ENCODE data around the gene TSSK6.
"Not testable (repeated sequence)": the region's sequence is repeated elsewhere in the genome, so short reads cannot be mapped to it uniquely, and the experiment has no call there.

TSSK6 gene

GRCh38 chr19:19488875-19489690, 26.3 kb downstream of the TSSK6 start:
- DNase-seq (ENCODE audit: insufficient read length, low spot score), result peak; percentile 74
- peak; percentile 96 for FAIRE-seq

- DNase-seq (ENCODE audit: insufficient read length, low spot score) (no peak), FAIRE-seq (no peak)
These were observed 27.1 kb downstream of the TSSK6 start for GRCh38 chr19:19487950-19488874.

DNA sequence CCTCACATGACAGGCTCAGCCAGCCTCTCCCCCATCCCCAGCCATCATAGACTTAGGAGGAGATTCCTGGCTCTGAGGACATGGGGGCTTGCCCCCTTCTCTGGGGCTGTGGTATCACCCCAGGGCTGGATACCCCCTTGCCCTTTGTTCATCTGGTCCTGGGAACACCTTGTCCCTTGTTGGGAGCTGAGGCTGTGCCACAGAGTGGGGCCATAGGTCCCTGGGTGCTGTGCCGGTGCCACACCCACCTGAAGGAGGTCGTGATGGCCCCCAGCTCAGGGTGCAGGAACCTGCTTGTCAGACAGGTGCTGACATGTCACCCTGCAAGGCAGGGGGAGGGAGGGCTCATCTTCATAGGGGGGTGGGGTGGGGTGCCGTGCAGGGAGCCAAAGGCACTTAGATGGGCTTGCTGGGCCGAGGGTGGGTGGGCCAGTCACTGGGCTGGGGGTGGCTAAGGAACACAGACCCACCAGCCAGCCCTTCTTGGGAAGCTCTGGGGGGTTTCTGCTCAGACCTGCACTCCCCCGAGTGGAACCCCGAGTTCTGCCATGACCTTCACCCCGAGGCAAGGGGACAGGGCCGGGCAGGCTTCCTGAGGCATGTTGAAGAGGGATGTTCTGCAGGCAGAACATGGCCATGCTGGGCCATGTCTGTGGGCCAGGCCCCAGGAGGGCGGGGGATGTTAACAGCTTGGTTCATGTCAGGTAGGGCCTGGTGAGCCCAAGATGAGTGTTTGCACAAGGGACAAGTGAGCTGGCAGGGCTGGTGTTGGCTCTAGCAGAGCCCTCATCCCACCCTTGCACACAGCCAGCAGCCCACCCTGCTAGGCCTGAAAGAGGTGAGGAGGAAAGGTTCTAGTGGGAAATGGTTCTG, 28.0 kb downstream of the TSSK6 start:
- FAIRE-seq (no peak), DNase-seq (ENCODE audit: insufficient read length, low spot score) (no peak)

GRCh38 chr19:19486343-19487076, 28.8 kb downstream of the TSSK6 start:
- DNase-seq (ENCODE audit: insufficient read length, low spot score), result no peak
- no peak for FAIRE-seq

DNA sequence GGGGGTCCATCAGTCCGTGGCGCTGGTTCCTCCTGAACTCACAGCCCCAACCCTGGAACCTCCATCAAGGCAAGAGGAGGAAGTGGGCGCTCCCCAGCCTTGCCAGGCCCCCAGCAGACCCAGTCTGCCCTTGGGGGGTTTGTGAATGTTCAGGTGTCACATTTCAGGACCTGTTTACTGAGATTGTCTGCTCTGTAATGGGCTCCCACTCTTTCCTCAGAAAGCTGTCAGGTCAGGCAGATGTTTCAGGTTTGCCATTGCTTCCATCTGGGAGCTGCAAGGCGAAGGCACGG, 29.4 kb downstream of the TSSK6 start:
- FAIRE-seq (no peak), DNase-seq (ENCODE audit: insufficient read length, low spot score) (no peak)

DNA sequence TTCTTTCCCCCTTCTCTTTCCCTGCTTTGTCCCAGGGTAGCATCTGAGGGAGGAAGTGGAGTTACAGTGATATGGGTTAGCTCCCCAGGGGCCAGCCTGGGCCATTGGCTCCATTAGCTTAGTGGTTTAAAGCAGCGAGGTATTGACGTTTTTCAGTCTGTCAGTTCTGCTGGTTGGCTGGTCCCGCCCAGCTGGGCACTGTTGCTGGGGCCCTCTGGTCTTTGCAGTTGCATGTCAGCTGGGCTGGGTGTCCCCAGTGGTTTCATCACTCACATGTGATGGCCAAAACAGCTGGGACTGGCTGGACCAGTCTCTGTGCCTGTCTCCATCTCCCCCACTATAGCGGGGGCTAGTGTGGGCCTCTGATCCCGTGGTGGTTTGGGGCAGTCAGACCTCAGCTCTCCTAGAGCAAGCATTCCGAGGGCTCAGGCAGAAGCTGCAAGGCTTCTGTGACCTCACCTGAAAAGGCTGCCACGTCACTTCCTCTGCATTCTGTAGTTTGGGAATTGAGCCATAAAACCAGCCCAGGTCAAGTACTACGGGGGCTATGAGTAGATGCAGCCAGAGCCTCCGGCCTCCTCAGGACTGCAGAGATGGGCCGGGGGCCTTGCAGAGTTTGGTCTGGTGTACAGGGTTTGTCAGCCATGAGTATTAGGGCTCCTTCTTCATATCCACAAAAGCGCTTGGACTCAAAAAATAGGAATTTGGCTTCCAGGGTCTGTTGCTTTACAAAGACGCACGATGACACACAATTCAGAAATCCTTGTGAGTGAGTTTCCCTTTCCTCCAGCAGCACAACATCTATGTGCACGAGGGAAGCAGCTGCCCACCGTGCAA, 30.0 kb downstream of the TSSK6 start:
- FAIRE-seq, result no peak
- no peak for DNase-seq (ENCODE audit: insufficient read length, low spot score)

GRCh38 chr19:19482809-19483596, 32.3 kb downstream of the TSSK6 start:
- DNase-seq (ENCODE audit: insufficient read length, low spot score), result no peak
- no peak for FAIRE-seq

- FAIRE-seq, result peak; percentile 87
- no peak for DNase-seq (ENCODE audit: insufficient read length, low spot score)
These were observed 34.7 kb downstream of the TSSK6 start for GRCh38 chr19:19480688-19481087.

DNA sequence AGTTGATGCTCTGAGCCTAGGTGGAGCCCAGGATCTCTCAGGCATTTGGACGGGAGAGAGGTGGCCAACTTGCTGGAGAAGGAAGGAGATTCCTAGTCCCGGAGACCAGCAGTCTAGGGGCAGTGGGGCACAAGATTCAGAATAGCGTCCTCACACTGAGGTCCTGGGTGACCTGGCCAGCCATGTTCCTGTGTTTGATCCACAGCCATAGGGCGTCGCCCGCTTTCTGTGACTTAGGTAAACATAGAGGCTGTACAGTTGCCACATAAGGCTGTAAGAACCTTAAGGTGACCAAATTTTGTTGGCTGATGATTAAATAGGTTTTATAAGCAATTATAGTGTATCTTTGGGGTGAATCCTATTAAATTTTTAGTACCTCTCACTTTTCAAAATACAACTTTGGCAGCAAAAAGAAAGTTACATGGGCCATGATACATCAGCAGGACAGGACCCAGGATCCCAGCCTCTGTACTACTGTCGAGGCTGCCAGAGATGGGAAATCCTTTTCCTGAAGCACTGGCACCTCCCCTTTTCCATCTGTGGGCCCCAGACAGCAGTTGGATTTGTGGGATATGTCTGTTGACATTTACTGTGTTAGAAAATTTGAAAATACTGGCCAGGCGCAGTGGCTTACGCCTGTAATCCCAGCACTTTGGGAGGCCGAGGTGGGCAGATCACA, 37.5 kb downstream of the TSSK6 start:
- FAIRE-seq (no peak), DNase-seq (ENCODE audit: insufficient read length, low spot score) (no peak)

DNA sequence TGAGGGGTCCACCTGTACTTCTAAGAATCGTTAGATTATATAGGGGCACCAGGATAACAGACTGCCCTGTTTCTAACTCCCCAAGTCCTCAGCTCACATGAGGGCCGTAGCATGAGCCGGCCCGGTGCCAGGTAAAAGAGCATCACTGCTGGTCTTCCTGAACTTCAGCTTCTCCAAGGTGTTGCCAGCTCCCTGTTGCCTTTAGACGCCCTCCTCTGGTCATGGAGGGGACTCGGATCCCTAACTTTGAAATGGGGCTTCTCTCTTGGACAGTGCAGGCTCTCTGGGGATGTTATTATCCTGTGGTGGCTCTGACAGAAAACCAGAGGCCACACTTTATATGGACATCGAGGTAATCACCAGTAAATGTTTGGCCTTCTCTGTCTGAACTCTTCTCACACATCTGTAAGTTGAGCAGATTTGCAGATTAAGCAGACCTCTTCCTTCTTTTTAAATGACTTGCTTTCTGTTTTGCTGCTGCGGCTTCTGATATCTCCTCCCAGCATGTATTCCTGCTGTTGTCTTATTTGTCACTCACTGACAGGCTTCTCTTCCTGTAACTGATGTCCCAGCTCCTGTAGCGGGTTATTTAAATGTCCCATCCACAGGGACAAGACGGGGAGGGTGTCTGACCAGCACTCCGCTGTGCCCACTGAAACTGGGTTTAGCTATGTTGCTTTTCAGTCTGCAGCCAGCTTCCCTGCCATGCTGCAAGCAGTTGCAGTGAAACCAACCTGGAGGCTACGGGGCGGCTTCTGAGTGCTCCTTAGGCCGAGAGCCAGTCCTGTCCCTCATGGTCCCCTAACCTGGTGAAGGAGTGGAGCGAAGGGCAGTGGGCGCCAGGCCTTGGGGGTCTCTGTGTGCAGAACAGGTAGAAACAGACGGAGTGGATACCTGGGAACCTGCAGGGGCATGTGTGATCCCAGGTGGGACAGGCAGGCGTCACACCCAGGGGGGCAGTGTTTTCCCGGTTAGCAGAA, 39.2 kb downstream of the TSSK6 start:
- no peak for FAIRE-seq
- no peak for DNase-seq (ENCODE audit: insufficient read length, low spot score)

- FAIRE-seq (no peak), DNase-seq (ENCODE audit: insufficient read length, low spot score) (no peak)
These were observed 40.2 kb downstream of the TSSK6 start for GRCh38 chr19:19475015-19475765.

DNA sequence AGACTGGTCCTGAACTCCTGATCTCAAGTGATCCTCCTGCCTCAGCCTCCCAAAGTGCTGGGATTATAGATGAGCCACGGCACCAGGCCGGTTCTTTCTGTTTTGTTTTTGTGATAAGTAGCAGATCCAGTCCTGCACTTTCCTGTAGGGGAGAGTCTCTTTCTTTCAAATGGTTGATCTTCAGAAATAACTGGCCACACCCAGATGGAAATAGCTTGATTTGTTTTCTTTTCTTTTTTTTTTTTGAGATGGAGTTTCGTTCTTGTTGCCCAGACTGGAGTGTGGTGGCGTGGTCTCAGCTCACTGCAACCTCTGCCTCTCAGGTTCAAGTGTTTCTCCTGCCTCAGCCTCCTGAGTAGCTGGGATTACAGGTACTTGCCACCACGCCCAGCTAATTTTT, 43.2 kb downstream of the TSSK6 start:
- DNase-seq (ENCODE audit: insufficient read length, low spot score); FAIRE-seq: not testable (repeated sequence)

DNA sequence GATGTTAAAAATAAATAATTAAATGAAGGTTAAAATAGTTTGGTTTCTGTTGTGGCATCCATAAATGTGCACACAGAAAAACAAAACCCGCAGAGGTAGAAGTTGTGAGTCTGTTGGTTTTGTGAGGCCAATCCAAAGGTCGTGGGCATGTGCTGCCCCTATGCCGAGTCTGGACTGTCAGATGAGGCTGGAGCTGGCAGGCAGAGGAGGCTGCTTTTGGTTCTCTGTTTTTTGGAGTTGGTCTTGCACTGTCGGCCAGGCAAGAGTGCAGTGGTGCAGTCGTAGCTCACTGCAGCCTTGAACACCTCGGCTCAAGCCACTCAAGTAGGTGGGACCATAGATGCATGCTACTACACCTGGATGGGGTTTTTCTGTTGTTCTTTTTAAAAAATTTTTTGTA, 43.7 kb downstream of the TSSK6 start:
- FAIRE-seq (peak; percentile 11), DNase-seq (ENCODE audit: insufficient read length, low spot score) (no peak)

DNA sequence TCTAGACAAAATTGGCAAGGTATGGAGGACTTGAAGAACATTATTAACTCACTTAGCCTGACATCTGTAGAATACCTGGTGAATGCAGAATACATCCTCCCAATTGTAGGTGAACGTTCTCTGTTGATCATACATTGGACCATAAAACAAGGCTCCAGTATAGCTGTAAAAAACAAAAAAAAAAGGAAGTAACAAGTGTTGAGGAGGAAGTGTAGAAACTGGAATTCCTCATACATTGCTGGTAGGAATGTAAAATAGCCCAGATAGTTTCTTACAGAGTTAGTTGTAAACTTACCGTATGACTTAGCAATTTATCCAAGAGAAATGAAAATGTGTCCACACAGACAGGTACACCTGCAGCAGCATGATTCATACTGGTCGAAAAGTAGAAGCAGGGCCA, 44.8 kb downstream of the TSSK6 start:
- DNase-seq (ENCODE audit: insufficient read length, low spot score) (no peak), FAIRE-seq (no peak)

DNA sequence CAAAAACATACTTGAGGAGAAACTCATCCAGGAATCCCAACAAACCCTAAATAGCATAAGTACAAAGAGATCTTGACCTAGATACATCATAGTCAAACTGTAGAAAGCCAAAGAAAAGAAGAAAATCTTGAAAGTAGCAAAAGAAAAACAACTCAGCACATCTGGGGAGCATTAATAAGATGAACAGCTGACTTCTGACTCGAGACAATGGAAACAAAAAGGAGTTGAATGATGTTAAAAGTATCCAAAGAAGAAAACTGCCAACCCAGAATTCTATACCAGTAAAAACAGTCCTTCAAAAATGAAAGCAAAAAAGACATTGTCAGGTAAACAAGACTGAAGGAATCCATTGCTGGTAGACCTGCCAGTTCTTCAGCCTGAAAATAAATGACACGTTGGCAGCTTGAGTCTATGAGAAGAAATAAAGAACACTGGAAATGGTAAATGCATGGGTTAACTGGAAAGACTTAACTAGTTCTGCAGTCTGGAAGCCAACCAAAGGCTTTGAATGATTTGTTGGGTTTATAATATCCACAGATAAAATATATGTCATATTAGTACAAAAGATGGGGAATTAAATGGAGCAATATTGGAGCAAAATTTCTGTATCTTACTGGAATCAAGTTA, 46.8 kb downstream of the TSSK6 start:
- FAIRE-seq, result peak; percentile 4

DNA sequence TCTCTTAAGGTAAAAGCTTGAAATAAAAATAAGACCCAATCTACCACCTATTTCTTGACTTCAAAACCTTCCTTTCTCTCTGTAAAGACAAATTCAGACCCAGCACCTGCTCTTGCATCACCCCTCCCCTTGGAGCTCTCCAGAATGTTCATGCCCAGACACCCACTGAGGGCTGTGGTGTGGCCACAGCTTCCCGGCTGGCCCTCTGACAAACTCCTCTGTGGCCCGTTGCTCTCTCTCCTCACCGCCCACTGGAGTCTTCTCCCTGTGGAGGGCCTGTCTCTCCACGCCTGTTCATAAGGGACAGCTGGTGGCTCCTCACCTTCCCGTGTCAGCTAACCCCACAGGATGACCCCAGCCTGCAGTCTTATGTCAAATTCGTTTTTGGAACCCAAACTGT, 49.1 kb downstream of the TSSK6 start:
- DNase-seq (ENCODE audit: insufficient read length, low spot score) (no peak), FAIRE-seq (no peak)

More for the DNA sequence above, 46.8 kb downstream of the TSSK6 start:
- no peak for DNase-seq (ENCODE audit: insufficient read length, low spot score)
